GM12892 (cell line): ENCODE measurements around the gene FBXW8.

Experiments
- POLR2A ChIP-seq: IDR thresholded peaks from 2 replicates; pipeline ENCODE4 v1.6.1; 2011; ENCODE audit warnings: low read depth, low read length, control low read depth
- POLR2AphosphoS5 ChIP-seq: IDR thresholded peaks from 2 replicates; pipeline ENCODE4 v1.6.1; 2011; ENCODE audit warnings: low read depth, low read length, control low read depth
- TAF1 ChIP-seq: IDR thresholded peaks from 2 replicates; pipeline ENCODE4 v1.6.1; 2011; ENCODE audit warnings: low read depth, mild to moderate bottlenecking, control low read depth, low read length, borderline replicate concordance

DNA sequence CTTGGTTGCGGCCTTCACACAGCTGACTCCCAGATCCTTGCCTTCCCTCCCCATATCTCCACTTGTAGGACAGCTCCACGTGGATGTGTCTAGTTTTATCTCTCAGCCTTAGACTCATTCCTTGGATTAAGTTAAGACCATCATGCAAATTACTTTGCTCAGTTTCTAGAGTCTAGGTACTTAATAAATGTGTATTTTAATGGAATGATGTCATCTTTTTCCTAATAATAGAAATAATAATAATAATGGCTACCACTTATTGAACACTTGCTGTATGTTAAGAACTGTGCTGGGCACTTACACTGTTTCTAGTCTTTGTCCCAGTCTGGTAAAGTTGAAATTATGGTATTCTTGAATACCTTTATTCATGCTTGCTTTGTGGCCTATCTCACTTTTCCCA, 37.5 kb downstream of the FBXW8 start:
- TF ChIP-seq POLR2A (no peak), POLR2AphosphoS5 (no peak), TAF1 (no peak)
